Left lung (tissue), 10 donors: Measurements from ENCODE around the gene MALT1. TPM values are rescaled to one million over a fixed set of nuclear protein-coding genes. Genes with fewer than 3 reads are reported as not detected.

Experiments
- ATAC-seq: fragments of 200-7000 bp; cut with Tn5 transposase; one replicate; pipeline ENCODE4 v1.9.1; 2020; ENCODE audit warnings: moderate library complexity
- DNase-seq, 4 donors: peaks; one replicate each; pipeline ENCODE4 v3.0.0-alpha.2; 2013 to 2020
- H3K27ac ChIP-seq, 2 donors: fragments of 200-600 bp; sonication (generic) in 1 of 2; one replicate each; pipeline versions ENCODE4 v1.5.0 to v1.8.0; 2020 to 2021
- H3K27me3 ChIP-seq, 2 donors: fragments of 200-600 bp; sonication (generic) in 1 of 2; one replicate each; pipeline versions ENCODE4 v1.5.0 to v1.8.0; 2020 to 2021
- H3K36me3 ChIP-seq, 2 donors: fragments of 200-600 bp; sonication (generic) in 1 of 2; one replicate each; pipeline versions ENCODE4 v1.5.0 to v1.8.0; 2020 to 2021
- H3K4me1 ChIP-seq, 2 donors: fragments of 200-600 bp; one replicate each; pipeline ENCODE4 v1.8.0; 2021
- H3K4me3 ChIP-seq, 2 donors: fragments of 200-600 bp; sonication (generic) in 1 of 2; one replicate each; pipeline versions ENCODE4 v1.5.0 to v1.8.0; 2020 to 2021; ENCODE audit warnings: mild to moderate bottlenecking in 1 of 2
- H3K9me3 ChIP-seq, 2 donors: fragments of 200-600 bp; sonication (generic) in 1 of 2; one replicate each; pipeline versions ENCODE4 v1.5.0 to v1.8.0; 2020 to 2021
- CTCF ChIP-seq, 2 donors: fragments of 200-600 bp; sonication (generic) in 1 of 2; IDR thresholded peaks; one replicate each; pipeline versions ENCODE4 v1.5.0 to v1.8.0; 2021; ENCODE audit warnings: antibody characterized with exemption in 2 of 2
- intact Hi-C, 2 donors: fragments of 100-400 bp; cut with DNase I; formaldehyde crosslinking; loops; one replicate each; pipeline versions ENCODE4 v1.11.2 to v1.14.2; 2022
- polyA plus RNA-seq, 6 donors: library from polyadenylated mRNA; unstranded; fragments of 120-200 nt; gene quantifications; one replicate each; pipeline ENCODE4 v1.2.1, GENCODE V29; 2013; ENCODE audit not compliant: insufficient read length in 6 of 6
- total RNA-seq, 2 donors: library from RNA; stranded (reverse); fragmentation: NEBNext Ultra II Directional; extraction: Animal tissue kit (Norgen Biotek cat#: 25700); gene quantifications; one replicate each; pipeline ENCODE4 v1.2.1, GENCODE V29; 2021
- donor health status: DM: no; HTN: yes; CAD: no.
- donor health status: DM: no; HTN: no; CAD: no.

MALT1 gene
- total and polyA plus RNA-seq, 8 donors, result 17.1 to 31.4 (median 22.8) TPM

GRCh38 chr18:58695772-58696171 lies 24.5 kb downstream of the MALT1 start:
- no peak overlapping the region for H3K27ac ChIP-seq
- intact Hi-C loops, result no loop called here
- no peak for ATAC-seq
- H3K4me1 ChIP-seq, result no peaks in the 10 kb centered on the region
- no peak overlapping the region for H3K4me3 ChIP-seq
- DNase-seq, result no peak
- TF ChIP-seq CTCF (IDR thresholded peaks at IDR 0.05), result no peak
- no peaks in the 10 kb centered on the region for H3K27me3 ChIP-seq
- peaks cover 0 to 7% of the 10 kb centered on the region in 2 donors for H3K36me3 ChIP-seq
- H3K9me3 ChIP-seq, result no peaks in the 10 kb centered on the region

- Histone ChIP-seq H3K27me3 (no peaks in the 10 kb centered on the region), H3K9me3 (no peaks in the 10 kb centered on the region), H3K27ac (no peak overlapping the region), H3K4me3 (no peak overlapping the region), H3K4me1 (no peaks in the 10 kb centered on the region), H3K36me3 (peaks cover 0 to 18% of the 10 kb centered on the region in 2 donors)
- intact Hi-C loops, result no loop called here
- no peak for TF ChIP-seq CTCF (IDR thresholded peaks at IDR 0.05)
- DNase-seq (no peak), ATAC-seq (no peak)
Measured at GRCh38 chr18:58697146-58697545, 25.9 kb downstream of the MALT1 start.

DNA sequence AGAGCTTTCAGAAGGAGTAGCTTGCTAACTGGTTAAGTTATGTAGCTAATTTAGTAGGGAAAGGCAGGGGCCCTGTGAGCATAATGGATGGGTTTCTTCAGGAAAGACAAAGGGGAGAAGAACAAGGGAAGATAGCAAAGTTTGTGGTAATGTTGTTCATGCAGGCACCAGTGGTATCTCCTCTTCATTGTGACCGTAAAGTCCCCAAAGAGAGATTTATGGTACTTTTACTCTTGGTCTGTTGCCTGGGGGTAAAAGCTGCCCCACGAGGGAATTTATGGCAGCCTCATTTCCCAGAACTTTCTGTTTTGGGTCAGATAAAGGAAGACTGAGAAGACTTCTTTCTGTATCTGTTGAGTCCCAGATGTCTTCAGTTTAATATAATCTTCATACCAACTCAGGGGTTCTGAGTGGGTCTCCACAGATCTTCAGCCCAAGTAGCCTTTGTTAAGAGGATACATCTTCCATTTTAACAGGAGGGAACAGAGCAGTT lies 27.5 kb downstream of the MALT1 start:
- no peaks in the 10 kb centered on the region for H3K27me3 ChIP-seq
- H3K27ac ChIP-seq, result no peak overlapping the region
- H3K9me3 ChIP-seq, result no peaks in the 10 kb centered on the region
- H3K36me3 ChIP-seq, result peaks cover 0 to 25% of the 10 kb centered on the region in 2 donors
- no peak for ATAC-seq
- no peak for TF ChIP-seq CTCF (IDR thresholded peaks at IDR 0.05)
- DNase-seq, result no peak
- intact Hi-C loops, result no loop called here
- H3K4me3 ChIP-seq, result no peak overlapping the region
- H3K4me1 ChIP-seq, result no peaks in the 10 kb centered on the region

GRCh38 chr18:58699551-58699950 lies 28.3 kb downstream of the MALT1 start:
- Histone ChIP-seq H3K27me3 (no peaks in the 10 kb centered on the region), H3K4me1 (no peaks in the 10 kb centered on the region), H3K27ac (no peak overlapping the region), H3K36me3 (peaks cover 0 to 29% of the 10 kb centered on the region in 2 donors), H3K9me3 (no peaks in the 10 kb centered on the region), H3K4me3 (no peak overlapping the region)
- ATAC-seq (no peak), DNase-seq (no peak)
- TF ChIP-seq CTCF (IDR thresholded peaks at IDR 0.05), result no peak
- intact Hi-C loops, result no loop called here

GRCh38 chr18:58700209-58700608 lies 28.9 kb downstream of the MALT1 start:
- Histone ChIP-seq H3K27me3 (no peaks in the 10 kb centered on the region), H3K4me1 (no peaks in the 10 kb centered on the region), H3K9me3 (no peaks in the 10 kb centered on the region), H3K36me3 (peaks cover 0 to 29% of the 10 kb centered on the region in 2 donors), H3K27ac (no peak overlapping the region), H3K4me3 (no peak overlapping the region)
- ATAC-seq (no peak), DNase-seq (no peak)
- intact Hi-C loops, result no loop called here
- no peak for TF ChIP-seq CTCF (IDR thresholded peaks at IDR 0.05)
